Pancreas (tissue), 10 donors: ENCODE measurements around the gene CLDN6. TPM values are rescaled to one million over a fixed set of nuclear protein-coding genes. Genes with fewer than 3 reads are reported as not detected.
A peak's percentile ranks its signal among the peaks of the same experiment; 100 is the strongest.

Experiments
- ATAC-seq, 4 donors: fragments of 200-7000 bp; cut with Tn5 transposase; one replicate each; pipeline versions ENCODE4 v1.8.0 to v1.9.1; 2020; ENCODE audit warnings: mild to moderate bottlenecking in 4 of 4, moderate library complexity in 4 of 4
- DNase-seq, 6 donors: peaks; one replicate each; pipeline ENCODE4 v3.0.0-alpha.2; 2020
- FAIRE-seq: peaks from 2 replicates; lab custom pipeline; 2012; peaks lifted over from hg19 to GRCh38; lab: Jason Lieb, UNC
- H3K27ac ChIP-seq, 4 donors: fragments of 200-600 bp; sonication (generic); 1 replicate in 3 of 4; 2 replicates in 1 of 4; pipeline versions ENCODE4 v1.5.0 to v1.8.0; 2020
- H3K27me3 ChIP-seq, 4 donors: fragments of 200-600 bp; one replicate each; pipeline ENCODE4 v1.8.0; 2021
- H3K36me3 ChIP-seq, 3 donors: fragments of 200-600 bp; sonication (generic) in 1 of 3; one replicate each; pipeline versions ENCODE4 v1.5.0 to v1.8.0; 2020 to 2021
- H3K4me1 ChIP-seq, 3 donors: fragments of 200-600 bp; one replicate each; pipeline ENCODE4 v1.8.0; 2021
- H3K4me3 ChIP-seq, 4 donors: fragments of 200-600 bp; sonication (generic) in 2 of 4; one replicate each; pipeline versions ENCODE4 v1.5.0 to v1.8.0; 2020 to 2021
- H3K9me3 ChIP-seq, 4 donors: fragments of 200-600 bp; one replicate each; pipeline ENCODE4 v1.8.0; 2021
- CTCF ChIP-seq, 4 donors: fragments of 200-600 bp; sonication (generic) in 3 of 4; IDR thresholded peaks; one replicate each; pipeline versions ENCODE4 v1.5.0 to v1.8.0; 2021; ENCODE audit warnings: antibody characterized with exemption in 4 of 4
- WGBS, 2 donors: extraction: QIAGEN DNeasy Blood & Tissue Kit; methylation state at CpG; one replicate each; pipeline ENCODE4 v1.1.7; 2013; 5-methylcytosine and 5-hydroxymethylcytosine counted together
- intact Hi-C, 3 donors: fragments of 100-400 bp; cut with DNase I; formaldehyde crosslinking; loops; one replicate each; pipeline versions ENCODE4 v1.11.1 to v1.14.2; 2022
- polyA plus RNA-seq, 2 donors: library from polyadenylated mRNA; stranded (reverse); fragments of 200-250 nt; gene quantifications; one replicate each; pipeline ENCODE4 v1.2.3, GENCODE V29; 2013
- total RNA-seq, 6 donors: library from RNA; stranded (reverse); fragmentation: NEBNext Ultra II Directional in 4 of 6; extraction: Animal tissue kit (Norgen Biotek cat#: 25700) in 4 of 6; gene quantifications; one replicate each; pipeline versions ENCODE4 v1.2.1 to v1.2.4, GENCODE V29; 2021 to 2023
- donor health status: healthy with polysubstance abuse.
- donor health status: DM: no; HTN: no; CAD: no; lungs with moderate emphysema.
- donor health status: DM: no; HTN: no; CAD: no.
- donor health status: control.
- donor health status: control.
- donor health status: Bipolar disorder and iron deficiency.
- donor health status: DM: yes; HTN: yes; CAD: no.
- donor health status: DM: no; HTN: no; CAD: no.
- donor health status: DM: no; HTN: no; CAD: no.
- donor health status: DM: yes; HTN: yes; CAD: no.

CLDN6 gene
- total and polyA plus RNA-seq, 8 donors, result 0.12 to 5.1 (median 0.73) TPM

GRCh38 chr16:2966043-2966807 is 51.8 kb downstream of the CLDN6 start:
- no peak overlapping the region for H3K27ac ChIP-seq
- H3K36me3 ChIP-seq, result no peaks in the 10 kb centered on the region
- ATAC-seq, result no peak
- H3K27me3 ChIP-seq, result peaks cover 0 to 19% (median 10%) of the 10 kb centered on the region in 4 donors
- no peak for FAIRE-seq
- no peaks in the 10 kb centered on the region for H3K9me3 ChIP-seq
- intact Hi-C loops, result no loop called here
- no peak for TF ChIP-seq CTCF (IDR thresholded peaks at IDR 0.05)
- DNase-seq, result peak in 5 of 6 donors; percentile 3 to 69 (median 22)
- H3K4me3 ChIP-seq, result peak overlapping the region in 3 of 4 donors; percentile 12 to 35 (median 26)
- WGBS, 2 donors, result 49 to 59% methylated on average over 33 to 39 of the region's 39 CpGs
- peaks cover 8 to 29% (median 10%) of the 10 kb centered on the region in 3 donors for H3K4me1 ChIP-seq

Other genes with a start within 250 kb of the CLDN6 start
- 100 to 1,000 TPM in 2 of 6 donors, 10 to 100 TPM in 4; 69.9 to 107 (median 95.0) TPM for gene ELOB, start 240.9 kb downstream of the CLDN6 start, total RNA-seq
- gene ELOB, start 240.9 kb downstream of the CLDN6 start, polyA plus RNA-seq, result 100 to 1,000 TPM; 157 to 318 TPM
- gene PRSS33, start 230.6 kb downstream of the CLDN6 start, total RNA-seq, result not detected
- gene PRSS33, start 230.6 kb downstream of the CLDN6 start, polyA plus RNA-seq, result under 1 TPM in 1 of 2 donors, not detected in 1; 0.05 TPM
- not detected for gene PRSS41, start 219.7 kb downstream of the CLDN6 start, total RNA-seq
- not detected for gene PRSS41, start 219.7 kb downstream of the CLDN6 start, polyA plus RNA-seq
- gene PRSS21, start 200.9 kb downstream of the CLDN6 start, total RNA-seq, result 1 to 10 TPM in 4 of 6 donors, under 1 TPM in 1, not detected in 1; 0.60 to 3.2 (median 1.4) TPM
- under 1 TPM; 0.59 to 0.99 TPM for gene PRSS21, start 200.9 kb downstream of the CLDN6 start, polyA plus RNA-seq
- gene ZG16B, start 187.9 kb downstream of the CLDN6 start, total RNA-seq, result 1 to 10 TPM in 1 of 6 donors, under 1 TPM in 5; 0.43 to 1.5 (median 0.80) TPM
- 1 to 10 TPM in 1 of 2 donors, under 1 TPM in 1; 0.65 to 1.7 TPM for gene ZG16B, start 187.9 kb downstream of the CLDN6 start, polyA plus RNA-seq
- gene PRSS22, start 160.0 kb downstream of the CLDN6 start, total RNA-seq, result 10 to 100 TPM in 3 of 6 donors, 1 to 10 TPM in 3; 8.4 to 28.5 (median 13.1) TPM
- gene PRSS22, start 160.0 kb downstream of the CLDN6 start, polyA plus RNA-seq, result 10 to 100 TPM; 48.7 to 59.5 TPM
- gene FLYWCH2, start 135.0 kb downstream of the CLDN6 start, total RNA-seq, result 10 to 100 TPM in 1 of 6 donors, 1 to 10 TPM in 5; 5.8 to 10.1 (median 7.7) TPM
- 10 to 100 TPM; 18.2 to 26.1 TPM for gene FLYWCH2, start 135.0 kb downstream of the CLDN6 start, polyA plus RNA-seq
- 10 to 100 TPM; 11.5 to 18.6 (median 14.9) TPM for gene FLYWCH1, start 106.3 kb downstream of the CLDN6 start, total RNA-seq
- gene FLYWCH1, start 106.3 kb downstream of the CLDN6 start, polyA plus RNA-seq, result 10 to 100 TPM; 31.5 to 40.4 TPM
- under 1 TPM in 3 of 6 donors, not detected in 3; 0.09 to 0.32 (median 0.16) TPM for gene KREMEN2, start 53.9 kb downstream of the CLDN6 start, total RNA-seq
- under 1 TPM; 0.07 to 0.27 TPM for gene KREMEN2, start 53.9 kb downstream of the CLDN6 start, polyA plus RNA-seq
- 1 to 10 TPM; 5.3 to 9.1 (median 6.3) TPM for gene PAQR4, start 48.8 kb downstream of the CLDN6 start, total RNA-seq
- 10 to 100 TPM in 1 of 2 donors, 1 to 10 TPM in 1; 6.6 to 12.5 TPM for gene PAQR4, start 48.8 kb downstream of the CLDN6 start, polyA plus RNA-seq
- gene PKMYT1, start 37.7 kb downstream of the CLDN6 start, total RNA-seq, result 1 to 10 TPM in 3 of 6 donors, under 1 TPM in 3; 0.28 to 1.7 (median 1.1) TPM
- gene PKMYT1, start 37.7 kb downstream of the CLDN6 start, polyA plus RNA-seq, result 1 to 10 TPM; 3.7 to 4.8 TPM
- gene CLDN9, start 5.3 kb downstream of the CLDN6 start, total RNA-seq, result 1 to 10 TPM; 1.7 to 5.1 (median 2.4) TPM
- gene CLDN9, start 5.3 kb downstream of the CLDN6 start, polyA plus RNA-seq, result 10 to 100 TPM; 10.5 to 12.1 TPM
- 10 to 100 TPM; 26.8 to 91.1 (median 66.7) TPM for gene TNFRSF12A, start 2.2 kb upstream of the CLDN6 start, total RNA-seq
- gene TNFRSF12A, start 2.2 kb upstream of the CLDN6 start, polyA plus RNA-seq, result 100 to 1,000 TPM; 166 to 185 TPM
- 10 to 100 TPM; 10.5 to 24.1 (median 12.4) TPM for gene HCFC1R1, start 5.8 kb upstream of the CLDN6 start, total RNA-seq
- gene HCFC1R1, start 5.8 kb upstream of the CLDN6 start, polyA plus RNA-seq, result 100 to 1,000 TPM in 1 of 2 donors, 10 to 100 TPM in 1; 93.1 to 119 TPM
- gene THOC6, start 5.9 kb upstream of the CLDN6 start, total RNA-seq, result 10 to 100 TPM in 1 of 6 donors, 1 to 10 TPM in 5; 6.2 to 13.0 (median 7.7) TPM
- gene THOC6, start 5.9 kb upstream of the CLDN6 start, polyA plus RNA-seq, result 10 to 100 TPM; 33.2 to 38.2 TPM
- 100 to 1,000 TPM in 1 of 6 donors, 10 to 100 TPM in 5; 48.9 to 106 (median 64.3) TPM for gene BICDL2, start 18.8 kb upstream of the CLDN6 start, total RNA-seq
- gene BICDL2, start 18.8 kb upstream of the CLDN6 start, polyA plus RNA-seq, result 100 to 1,000 TPM; 126 to 325 TPM
- 1 to 10 TPM in 2 of 6 donors, under 1 TPM in 4; 0.28 to 1.6 (median 0.72) TPM for gene MMP25, start 28.4 kb upstream of the CLDN6 start, total RNA-seq
- gene MMP25, start 28.4 kb upstream of the CLDN6 start, polyA plus RNA-seq, result 1 to 10 TPM; 1.4 to 1.6 TPM
- 100 to 1,000 TPM; 151 to 928 (median 250) TPM for gene IL32, start 47.5 kb upstream of the CLDN6 start, total RNA-seq
- 100 to 1,000 TPM; 232 to 815 TPM for gene IL32, start 47.5 kb upstream of the CLDN6 start, polyA plus RNA-seq
- under 1 TPM in 1 of 6 donors, not detected in 5; 0.35 TPM for gene ZSCAN10, start 81.1 kb upstream of the CLDN6 start, total RNA-seq
- not detected for gene ZSCAN10, start 81.1 kb upstream of the CLDN6 start, polyA plus RNA-seq
- 1 to 10 TPM; 6.5 to 10.0 (median 8.0) TPM for gene ZNF205, start 94.4 kb upstream of the CLDN6 start, total RNA-seq
- gene ZNF205, start 94.4 kb upstream of the CLDN6 start, polyA plus RNA-seq, result 10 to 100 TPM; 22.4 to 43.3 TPM
- gene ZNF213, start 116.8 kb upstream of the CLDN6 start, total RNA-seq, result 1 to 10 TPM; 5.0 to 8.8 (median 6.7) TPM
- 1 to 10 TPM; 5.8 to 7.5 TPM for gene ZNF213, start 116.8 kb upstream of the CLDN6 start, polyA plus RNA-seq
- gene OR1F1, start 170.0 kb upstream of the CLDN6 start, total RNA-seq, result not detected
- gene OR1F1, start 170.0 kb upstream of the CLDN6 start, polyA plus RNA-seq, result not detected
- gene ZNF200, start 217.0 kb upstream of the CLDN6 start, total RNA-seq, result 1 to 10 TPM; 1.5 to 3.7 (median 2.2) TPM
- 1 to 10 TPM; 2.9 to 3.5 TPM for gene ZNF200, start 217.0 kb upstream of the CLDN6 start, polyA plus RNA-seq
- 1 to 10 TPM in 1 of 6 donors, under 1 TPM in 4, not detected in 1; 0.20 to 1.1 (median 0.78) TPM for gene MEFV, start 238.4 kb upstream of the CLDN6 start, total RNA-seq
- under 1 TPM; 0.05 to 0.23 TPM for gene MEFV, start 238.4 kb upstream of the CLDN6 start, polyA plus RNA-seq